ENCODE data around the gene ZFYVE28.
"Not testable (repeated sequence)": the region's sequence is repeated elsewhere in the genome, so short reads cannot be mapped to it uniquely, and the experiment has no call there.

Gene ZFYVE28

DNA sequence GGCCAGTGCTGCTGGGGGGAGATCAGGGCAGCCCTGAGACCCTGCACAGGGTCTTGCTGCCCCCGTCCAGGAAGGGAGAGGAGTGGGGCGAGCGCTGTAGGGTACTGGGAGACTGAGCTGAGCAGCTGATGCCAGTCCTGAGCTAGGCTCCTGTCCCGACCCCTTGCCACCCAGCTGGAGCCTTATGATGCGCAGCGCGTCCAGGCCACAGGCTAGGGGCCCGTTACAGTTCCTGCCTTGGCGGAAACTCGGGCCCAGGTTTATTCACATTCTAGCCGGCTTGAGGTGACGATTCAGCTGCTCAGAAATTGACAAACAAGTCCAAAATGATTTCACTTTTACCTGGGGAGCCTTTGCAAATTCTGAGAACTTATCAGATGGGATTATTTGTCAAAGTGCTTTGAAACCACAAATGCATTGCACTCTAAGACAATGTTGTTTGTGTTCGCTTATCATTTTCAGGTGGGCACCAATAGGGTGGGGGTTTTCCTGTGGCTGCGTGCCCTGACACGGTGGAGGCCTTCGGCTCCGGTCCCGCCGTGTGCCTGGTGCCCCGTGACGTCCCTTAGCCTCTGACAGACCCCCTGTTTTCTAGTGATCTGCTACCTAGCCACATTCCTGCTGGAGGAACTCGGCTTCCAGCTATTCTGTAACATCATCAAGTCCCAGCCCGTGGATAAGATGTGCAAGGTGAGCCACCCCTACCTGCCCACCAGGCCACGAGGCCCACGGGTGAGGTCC is 19.2 kb upstream of the ZFYVE28 start:
- H3K27ac Mint-ChIP-seq: no peak overlapping the region
- H3K27me3 Mint-ChIP-seq: no peaks in the 10 kb centered on the region
- H3K36me3 Mint-ChIP-seq: no peaks in the 10 kb centered on the region
- no peaks in the 10 kb centered on the region for H3K9me3 Mint-ChIP-seq (ENCODE audit: low read depth)
- no peaks in the 10 kb centered on the region for H3K4me1 Mint-ChIP-seq (ENCODE audit: low read depth)
- H3K4me3 Mint-ChIP-seq: no peak overlapping the region

DNA sequence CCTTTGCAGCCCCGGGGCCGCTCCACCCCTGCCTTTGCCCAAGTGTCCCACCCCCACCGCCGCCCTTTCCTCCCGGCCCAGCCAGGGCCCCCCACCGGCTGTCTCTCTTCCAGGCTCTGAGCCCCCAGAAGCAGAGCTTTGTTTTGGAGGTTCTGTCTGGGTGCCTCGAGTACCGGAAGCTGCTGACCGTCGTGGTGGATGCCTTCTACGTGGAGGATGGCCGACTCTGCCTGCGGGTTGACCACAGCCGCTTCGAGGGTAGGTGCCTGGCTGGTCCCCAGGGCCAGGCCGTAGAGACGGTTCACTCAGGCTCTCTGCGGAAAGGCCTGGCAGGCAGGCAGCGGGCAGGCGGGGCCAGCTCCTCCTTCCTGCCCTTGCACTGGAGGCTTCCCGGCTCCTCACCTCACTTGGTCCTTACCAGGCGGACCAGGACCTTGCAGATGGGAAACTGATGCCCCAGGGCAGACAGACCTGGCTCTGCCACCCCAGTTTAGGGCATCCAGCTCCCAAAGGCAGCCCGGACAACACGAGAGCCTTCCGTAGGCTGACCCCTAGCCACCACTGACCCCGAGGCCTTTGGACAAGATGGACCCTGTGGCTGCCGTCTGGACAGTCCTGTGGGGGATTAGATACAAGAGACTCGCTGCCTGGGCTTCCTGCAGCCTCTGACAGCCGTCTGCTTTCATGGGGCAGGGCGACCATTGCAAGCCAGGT is 18.5 kb upstream of the ZFYVE28 start:
- no peaks in the 10 kb centered on the region for H3K36me3 Mint-ChIP-seq
- H3K27me3 Mint-ChIP-seq: no peaks in the 10 kb centered on the region
- no peak overlapping the region for H3K27ac Mint-ChIP-seq
- H3K4me1 Mint-ChIP-seq (ENCODE audit: low read depth): no peaks in the 10 kb centered on the region
- no peak overlapping the region for H3K4me3 Mint-ChIP-seq
- H3K9me3 Mint-ChIP-seq (ENCODE audit: low read depth): no peaks in the 10 kb centered on the region

DNA sequence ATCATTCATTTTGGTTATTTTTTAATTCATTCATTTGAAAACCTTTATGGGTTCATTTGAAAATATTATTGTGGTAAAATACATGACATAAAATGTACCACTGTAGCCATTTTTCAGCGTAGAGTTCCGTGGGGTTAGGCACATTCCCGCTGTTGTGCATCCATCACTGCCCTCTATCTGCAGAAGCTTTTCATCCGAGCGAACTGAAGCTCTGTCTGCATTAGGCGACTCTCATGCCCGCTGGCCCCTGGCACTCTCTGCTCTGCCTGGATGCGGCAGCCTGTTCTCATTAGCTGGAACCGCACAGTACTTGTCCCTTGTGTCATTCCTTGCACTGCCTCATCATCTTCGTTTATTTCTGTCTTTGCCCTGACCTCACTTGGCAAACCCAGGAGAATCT is 17.9 kb upstream of the ZFYVE28 start:
- H3K36me3 Mint-ChIP-seq: no peaks in the 10 kb centered on the region
- H3K4me1 Mint-ChIP-seq (ENCODE audit: low read depth): no peaks in the 10 kb centered on the region
- H3K9me3 Mint-ChIP-seq (ENCODE audit: low read depth): no peaks in the 10 kb centered on the region
- no peak overlapping the region for H3K27ac Mint-ChIP-seq
- no peak overlapping the region for H3K4me3 Mint-ChIP-seq
- no peaks in the 10 kb centered on the region for H3K27me3 Mint-ChIP-seq

DNA sequence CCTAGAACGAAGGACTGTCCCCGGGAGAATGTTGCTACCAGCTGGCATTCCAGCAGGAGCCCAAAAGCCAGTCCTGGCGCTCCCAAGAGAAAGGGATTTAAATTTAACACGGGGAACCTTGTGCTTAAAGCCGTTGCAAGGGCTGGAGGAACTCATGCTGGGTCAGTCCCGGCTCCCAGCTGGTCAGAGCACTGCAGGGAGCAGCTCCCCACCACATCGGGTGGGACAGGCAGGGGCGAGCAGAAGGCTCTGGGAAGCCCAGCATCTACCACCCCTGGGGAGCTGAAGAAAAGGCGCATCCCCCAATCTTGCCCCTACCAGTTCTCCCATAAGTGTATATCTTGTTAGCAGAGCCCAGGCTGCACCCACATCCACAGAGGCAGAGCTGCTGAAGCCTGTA is 16.0 kb upstream of the ZFYVE28 start:
- H3K9me3 Mint-ChIP-seq (ENCODE audit: low read depth): no peaks in the 10 kb centered on the region
- no peak overlapping the region for H3K4me3 Mint-ChIP-seq
- no peak overlapping the region for H3K27ac Mint-ChIP-seq
- H3K27me3 Mint-ChIP-seq: no peaks in the 10 kb centered on the region
- no peaks in the 10 kb centered on the region for H3K36me3 Mint-ChIP-seq
- no peaks in the 10 kb centered on the region for H3K4me1 Mint-ChIP-seq (ENCODE audit: low read depth)

DNA sequence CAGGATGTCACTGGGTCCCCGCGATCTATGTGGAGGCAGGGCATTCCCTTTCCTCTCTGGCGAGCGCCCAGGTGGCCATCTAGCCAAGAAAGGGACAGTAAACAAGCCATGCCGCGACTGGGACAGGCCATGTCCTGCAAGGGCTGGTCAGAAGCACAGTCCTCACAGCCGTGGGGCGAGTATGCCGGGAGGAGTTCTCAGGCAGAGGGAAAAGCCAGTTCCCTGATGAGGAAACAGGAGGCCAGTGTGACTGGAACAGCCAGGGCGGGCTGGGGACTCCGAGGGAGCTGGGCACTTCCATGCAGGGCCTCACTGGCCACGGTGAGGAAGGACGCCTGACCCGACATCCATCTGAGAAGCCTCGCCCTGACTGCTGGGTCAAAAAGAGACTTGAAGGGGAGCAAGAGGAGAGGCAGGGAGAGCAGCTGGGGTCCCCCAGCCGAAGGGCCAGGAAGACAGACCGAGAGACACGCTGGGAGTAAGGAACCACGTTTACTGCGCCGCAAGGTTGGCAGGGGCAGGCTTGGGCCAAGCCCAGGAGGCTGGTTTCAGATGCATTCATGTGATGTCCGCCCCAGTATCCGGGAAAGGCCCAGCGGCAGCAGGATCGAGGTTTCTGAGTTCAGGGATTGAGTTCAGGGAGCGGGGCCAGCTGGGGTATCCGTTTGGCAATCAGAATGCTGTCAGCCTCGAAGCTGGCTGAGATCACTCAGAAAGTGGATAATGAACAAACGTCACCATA is 15.3 kb upstream of the ZFYVE28 start:
- Mint-ChIP-seq H3K27ac (no peak overlapping the region), H3K4me3 (no peak overlapping the region), H3K4me1 (ENCODE audit: low read depth) (no peaks in the 10 kb centered on the region), H3K9me3 (ENCODE audit: low read depth) (no peaks in the 10 kb centered on the region), H3K36me3 (no peaks in the 10 kb centered on the region), H3K27me3 (no peaks in the 10 kb centered on the region)

DNA sequence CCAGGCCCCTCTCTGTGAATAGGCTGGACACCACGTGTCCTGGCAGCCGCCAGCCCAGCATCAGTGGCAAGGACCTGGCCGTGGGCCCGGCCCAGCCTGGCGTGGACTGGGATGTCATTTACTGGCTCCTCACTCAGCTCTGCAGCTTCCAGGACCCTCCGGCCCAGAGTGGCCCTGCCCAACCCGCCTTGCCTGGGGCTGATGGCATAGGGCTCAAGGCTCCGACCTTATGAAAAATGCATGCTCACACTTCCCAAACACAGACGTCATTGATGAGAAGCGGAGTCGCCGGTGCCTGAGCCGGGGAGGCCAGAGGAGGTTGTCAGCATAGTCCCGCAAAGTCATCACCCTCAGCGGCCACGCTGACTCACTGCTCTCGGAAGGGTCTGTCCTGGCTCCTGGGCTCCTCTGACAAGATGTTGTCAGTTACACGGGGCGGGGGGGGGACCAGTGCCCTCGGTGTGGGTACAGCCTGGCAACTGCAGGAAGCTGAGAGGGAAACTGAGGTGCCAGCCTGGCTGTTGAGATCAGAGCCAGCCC is 14.6 kb upstream of the ZFYVE28 start:
- Mint-ChIP-seq H3K27me3 (no peaks in the 10 kb centered on the region), H3K36me3 (no peaks in the 10 kb centered on the region), H3K9me3 (ENCODE audit: low read depth) (no peaks in the 10 kb centered on the region), H3K4me1 (ENCODE audit: low read depth) (no peaks in the 10 kb centered on the region), H3K27ac (no peak overlapping the region), H3K4me3 (no peak overlapping the region)

DNA sequence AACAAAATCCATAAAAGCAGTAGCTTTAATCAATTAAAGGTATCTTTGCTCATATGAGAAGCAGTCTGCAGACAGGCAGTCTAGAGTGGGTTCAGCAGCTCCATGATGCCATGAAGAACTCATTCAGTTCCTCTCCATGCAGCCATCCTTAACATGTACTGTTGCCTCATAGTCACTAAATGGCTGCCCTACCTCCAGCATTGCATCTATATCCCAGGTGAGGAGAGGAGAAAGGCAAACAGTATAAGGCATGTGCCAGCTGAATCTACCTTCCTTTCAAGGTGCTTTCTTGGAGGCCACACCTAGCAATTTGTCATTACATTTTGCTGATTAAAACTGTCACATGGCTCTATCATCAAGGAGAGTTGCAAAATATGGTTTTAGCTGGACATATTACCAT is 13.6 kb upstream of the ZFYVE28 start:
- Mint-ChIP-seq H3K27ac (no peak overlapping the region), H3K4me3 (no peak overlapping the region), H3K4me1 (ENCODE audit: low read depth) (no peaks in the 10 kb centered on the region), H3K27me3 (no peaks in the 10 kb centered on the region), H3K9me3 (ENCODE audit: low read depth) (no peaks in the 10 kb centered on the region), H3K36me3 (no peaks in the 10 kb centered on the region)

DNA sequence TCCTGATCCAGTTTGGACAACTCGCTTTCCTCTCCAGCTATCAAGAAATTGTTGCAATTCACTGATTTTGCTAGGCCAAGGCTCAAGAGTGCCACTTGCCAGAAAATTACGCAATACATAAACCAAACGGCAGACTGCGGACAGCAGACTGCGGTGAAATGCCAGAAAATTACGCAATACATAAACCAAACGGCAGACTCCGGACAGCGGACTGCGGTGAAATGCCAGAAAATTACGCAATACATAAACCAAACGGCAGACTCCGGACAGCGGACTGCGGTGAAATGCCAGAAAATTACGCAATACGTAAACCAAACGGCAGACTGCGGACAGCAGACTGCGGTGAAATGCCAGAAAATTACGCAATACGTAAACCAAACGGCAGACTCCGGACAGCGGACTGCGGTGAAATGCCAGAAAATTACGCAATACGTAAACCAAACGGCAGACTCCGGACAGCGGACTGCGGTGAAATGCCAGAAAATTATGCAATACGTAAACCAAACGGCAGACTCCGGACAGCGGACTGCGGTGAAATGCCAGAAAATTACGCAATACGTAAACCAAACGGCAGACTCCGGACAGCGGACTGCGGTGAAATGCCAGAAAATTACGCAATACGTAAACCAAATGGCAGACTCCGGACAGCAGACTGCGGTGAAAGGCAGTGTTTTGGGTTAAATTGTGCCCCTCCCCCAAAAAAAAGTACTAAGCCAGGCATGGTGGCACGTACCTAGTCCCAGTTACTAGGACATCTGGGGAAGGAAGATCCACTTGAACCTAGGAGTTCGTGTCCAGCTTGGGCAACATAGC is 11.7 kb upstream of the ZFYVE28 start:
- H3K27ac Mint-ChIP-seq: not testable (repeated sequence)

DNA sequence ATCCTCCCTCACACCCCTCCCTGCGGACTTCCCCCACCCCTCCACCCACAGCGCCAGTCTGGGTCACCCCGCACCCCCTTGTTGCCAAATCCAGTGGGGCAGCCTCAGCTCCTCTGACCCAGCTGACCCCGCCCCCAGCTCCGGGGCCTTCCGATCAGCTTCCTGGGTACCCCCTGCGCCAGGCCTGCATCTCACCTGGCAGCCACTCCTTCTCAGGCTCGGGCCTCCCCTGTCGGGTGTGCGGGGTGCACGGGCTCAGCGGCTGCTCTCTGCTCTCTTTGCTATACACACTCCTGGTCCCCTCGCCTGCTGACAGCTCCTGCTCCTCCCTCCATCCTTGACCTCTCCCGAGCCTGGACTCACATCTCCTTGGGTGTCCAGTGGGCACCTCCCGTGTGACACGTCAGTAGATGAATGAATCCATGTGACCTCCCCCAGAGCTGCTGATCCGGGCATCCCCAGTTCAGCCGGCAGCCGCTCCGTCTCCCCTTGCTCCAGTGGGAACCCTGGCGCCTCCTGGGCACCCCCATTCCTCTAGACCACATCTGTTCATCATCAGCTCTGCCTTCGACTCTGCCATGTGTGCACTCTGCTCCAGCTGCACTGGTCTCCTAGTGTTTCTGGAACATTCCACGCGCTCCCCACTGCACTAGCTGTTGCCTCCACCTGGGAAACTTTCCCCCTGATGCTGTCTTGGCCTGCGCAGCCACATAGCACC is 10.2 kb upstream of the ZFYVE28 start:
- Mint-ChIP-seq H3K27me3 (peaks cover 6% of the 10 kb centered on the region), H3K36me3 (no peaks in the 10 kb centered on the region), H3K4me3 (no peak overlapping the region), H3K27ac (no peak overlapping the region), H3K9me3 (ENCODE audit: low read depth) (no peaks in the 10 kb centered on the region), H3K4me1 (ENCODE audit: low read depth) (no peaks in the 10 kb centered on the region)

More for the DNA sequence above, 11.7 kb upstream of the ZFYVE28 start:
- not testable (repeated sequence) for H3K4me1 Mint-ChIP-seq (ENCODE audit: low read depth); H3K27me3 Mint-ChIP-seq; H3K9me3 Mint-ChIP-seq (ENCODE audit: low read depth); H3K36me3 Mint-ChIP-seq; H3K4me3 Mint-ChIP-seq

DNA sequence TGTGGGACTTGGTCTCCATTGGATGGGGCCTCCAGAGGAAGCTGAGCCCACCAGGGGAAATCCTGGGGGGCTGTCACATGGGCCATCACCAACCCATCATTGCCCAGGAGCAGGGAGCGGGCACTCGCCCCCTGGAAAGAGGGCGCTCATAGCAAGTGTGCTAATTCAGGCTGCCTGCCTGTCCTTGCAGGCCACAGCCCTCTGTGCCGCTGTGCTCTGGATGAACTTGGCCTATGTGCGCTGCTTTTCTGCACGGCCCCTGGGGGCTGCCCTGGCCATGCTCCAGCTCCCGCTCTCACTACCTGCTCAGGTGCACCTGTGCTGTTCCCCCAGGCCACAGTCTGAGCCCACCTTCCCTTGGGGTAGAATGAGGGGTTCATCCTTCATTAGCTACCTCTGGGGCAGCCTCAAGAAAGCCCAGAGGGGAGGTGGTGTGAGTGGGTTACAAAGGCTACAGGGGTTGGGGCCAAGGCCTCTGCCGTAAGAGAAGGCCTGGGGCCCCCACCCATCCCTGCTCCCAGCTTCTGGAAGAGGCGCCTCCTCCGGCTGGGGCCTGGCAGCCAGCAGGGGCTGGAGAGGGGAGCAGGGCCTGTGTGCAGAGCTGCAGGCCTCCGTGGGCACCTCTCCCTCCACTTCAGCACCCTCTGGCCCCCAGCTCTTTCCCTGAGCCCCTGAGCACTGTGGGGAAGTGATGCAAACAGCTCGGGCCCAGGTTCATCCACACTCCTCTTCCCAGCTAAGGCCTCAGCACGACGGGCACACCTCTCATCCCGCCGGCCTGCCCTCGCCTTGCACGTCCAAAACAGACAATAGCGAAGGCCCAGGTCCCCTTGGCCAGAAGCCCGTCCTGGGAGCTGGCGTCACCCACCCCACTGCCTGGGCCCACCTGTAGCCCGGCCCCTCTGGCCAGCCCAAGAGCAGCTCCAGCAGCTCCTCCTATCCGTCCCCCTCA is 9.2 kb upstream of the ZFYVE28 start:
- no peak overlapping the region for H3K4me3 Mint-ChIP-seq
- no peaks in the 10 kb centered on the region for H3K4me1 Mint-ChIP-seq (ENCODE audit: low read depth)
- H3K27me3 Mint-ChIP-seq: peaks cover 6% of the 10 kb centered on the region
- H3K27ac Mint-ChIP-seq: no peak overlapping the region
- no peaks in the 10 kb centered on the region for H3K36me3 Mint-ChIP-seq
- no peaks in the 10 kb centered on the region for H3K9me3 Mint-ChIP-seq (ENCODE audit: low read depth)

DNA sequence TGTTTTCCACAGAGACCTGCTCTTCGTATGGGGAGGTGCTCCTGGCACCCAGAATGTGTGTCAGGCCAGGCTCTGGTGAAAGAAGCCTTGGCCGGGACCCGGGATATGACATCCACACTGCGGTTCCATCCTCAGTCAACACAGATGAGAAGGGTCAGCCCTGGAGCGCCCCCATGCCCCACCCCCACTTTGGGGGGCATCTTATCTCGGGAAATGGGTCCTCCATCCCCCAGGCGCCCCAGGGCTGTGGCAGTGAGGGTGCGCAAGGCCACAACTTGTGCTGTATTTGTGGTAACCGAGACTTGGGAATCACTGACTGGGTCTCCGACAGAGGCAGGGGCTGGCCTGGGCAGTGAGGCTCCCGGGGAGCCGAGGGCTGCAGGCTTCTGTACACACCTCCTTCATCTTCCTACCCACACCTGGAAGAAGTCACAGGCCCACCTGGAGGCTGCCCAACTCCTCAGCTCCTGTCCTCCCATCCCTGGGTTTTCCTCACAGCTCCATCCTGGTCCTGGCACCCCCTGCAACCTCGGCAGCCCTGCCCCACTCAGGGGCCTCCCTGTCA is 8.3 kb upstream of the ZFYVE28 start:
- Mint-ChIP-seq H3K27me3 (peaks cover 6% of the 10 kb centered on the region), H3K36me3 (no peaks in the 10 kb centered on the region), H3K4me3 (no peak overlapping the region), H3K4me1 (ENCODE audit: low read depth) (no peaks in the 10 kb centered on the region), H3K9me3 (ENCODE audit: low read depth) (no peaks in the 10 kb centered on the region), H3K27ac (no peak overlapping the region)

DNA sequence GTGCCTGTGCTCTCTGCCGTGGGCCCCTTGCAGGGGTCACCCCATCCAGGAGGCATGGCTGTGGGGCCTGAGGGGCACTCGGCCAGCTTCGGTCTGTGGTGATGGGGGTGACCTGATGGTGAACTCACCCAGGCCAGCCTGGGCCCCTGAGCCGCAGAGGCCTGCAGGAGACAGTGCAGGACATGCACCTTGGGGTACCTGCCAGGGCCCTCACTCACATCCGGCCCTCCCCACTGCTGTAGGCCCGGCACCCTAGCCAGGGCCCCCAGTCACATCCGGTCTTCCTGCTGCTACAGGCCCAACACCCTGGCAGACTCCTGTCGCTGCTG is 7.6 kb upstream of the ZFYVE28 start:
- Mint-ChIP-seq H3K27ac (no peak overlapping the region), H3K4me3 (no peak overlapping the region), H3K36me3 (no peaks in the 10 kb centered on the region), H3K27me3 (peaks cover 6% of the 10 kb centered on the region), H3K9me3 (ENCODE audit: low read depth) (no peaks in the 10 kb centered on the region), H3K4me1 (ENCODE audit: low read depth) (no peaks in the 10 kb centered on the region)

DNA sequence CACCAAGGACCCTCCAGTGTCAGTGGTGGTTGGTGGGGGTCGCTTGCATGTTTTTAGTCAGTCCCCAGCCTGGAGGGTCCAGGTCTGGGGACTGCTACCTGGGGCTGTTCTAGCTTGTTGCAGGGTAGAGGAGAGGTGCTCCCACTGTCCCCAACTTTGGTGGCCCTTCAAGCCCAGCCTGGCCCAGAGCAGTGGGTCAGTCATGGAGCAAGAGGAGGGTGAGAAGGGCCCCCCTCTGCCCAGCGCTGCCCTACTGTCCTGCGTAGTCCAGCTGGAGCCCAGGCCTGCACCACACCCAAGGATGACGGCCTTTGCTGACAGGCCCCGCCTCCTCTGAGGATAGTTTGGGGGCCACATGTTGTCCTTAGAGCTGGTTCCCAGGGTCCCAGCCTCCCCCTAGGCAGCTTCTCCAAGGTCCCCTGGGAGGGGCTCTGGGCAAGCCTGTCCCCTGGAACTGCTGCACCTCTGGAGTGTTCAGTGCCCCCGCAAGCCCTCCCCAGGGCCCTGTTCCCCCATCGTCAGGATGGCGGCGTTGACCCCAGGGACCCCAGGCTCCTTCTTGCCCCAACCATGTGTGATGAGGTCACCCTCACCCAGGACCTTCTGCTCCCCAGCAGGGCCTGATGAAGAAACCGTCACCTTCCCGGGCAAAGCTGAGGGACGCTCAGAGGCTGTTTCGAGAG is 7.1 kb upstream of the ZFYVE28 start:
- Mint-ChIP-seq H3K4me3 (no peak overlapping the region), H3K4me1 (ENCODE audit: low read depth) (no peaks in the 10 kb centered on the region), H3K36me3 (no peaks in the 10 kb centered on the region), H3K27me3 (peaks cover 10% of the 10 kb centered on the region), H3K9me3 (ENCODE audit: low read depth) (no peaks in the 10 kb centered on the region), H3K27ac (no peak overlapping the region)
